SK-N-SH (cell line): ENCODE measurements around the gene ZNF532. TPM values are rescaled to one million over a fixed set of nuclear protein-coding genes. Genes with fewer than 3 reads are reported as not detected.

ENCODE experiments used
- CTCF ChIA-PET: fragments of 300-600, 350-600 bp; formaldehyde crosslinking; extraction: SDS; loops from one replicate; lab custom pipeline; 2021; lab: Yijun Ruan, JAX
- POLR2A ChIA-PET: fragments of 350-600 bp; sonication (Branson Sonifier 250); formaldehyde crosslinking; extraction: SDS; loops from one replicate; lab custom pipeline; 2020; ENCODE audit warnings: antibody characterized with exemption, inconsistent platforms; lab: Yijun Ruan, JAX
- DNase-seq: peaks from one replicate; pipeline ENCODE4 v3.0.0; 2012
- H2AFZ ChIP-seq: fragments of 200-600 bp; sonication (generic); 2 replicates; pipeline ENCODE4 v1.8.1; 2016; ENCODE audit warnings: antibody characterized with exemption, mild to moderate bottlenecking, low read depth
- H3F3A ChIP-seq: fragments of 200-600 bp; sonication (generic); replicated peaks from 2 replicates; pipeline ENCODE3; 2016; ENCODE audit warnings: antibody characterized with exemption, mild to moderate bottlenecking; ENCODE audit not compliant: insufficient read depth
- H3K27ac ChIP-seq, 2 experiments: fragments of 200-500 bp in 1 of 2; fragments of 200-600 bp in 1 of 2; sonication (Bioruptor generic) in 1 of 2; sonication (generic), shearing (Covaris generic) in 1 of 2; 2 replicates each; pipeline versions ENCODE4 v1.5.1 to v1.6.1; 2014 to 2016; ENCODE audit warnings: low read depth in 2 of 2, inconsistent platforms in 1 of 2, low read length in 1 of 2, mild to moderate bottlenecking in 1 of 2, mixed read lengths in 1 of 2
- H3K27me3 ChIP-seq: fragments of 200-600 bp; sonication (generic), shearing (Covaris generic); 2 replicates; pipeline ENCODE4 v1.6.1; 2016; ENCODE audit warnings: mixed run types; ENCODE audit not compliant: insufficient read depth
- H3K36me3 ChIP-seq, 2 experiments: fragments of 200-500 bp in 1 of 2; fragments of 200-600 bp in 1 of 2; sonication (Bioruptor generic) in 1 of 2; sonication (generic) in 1 of 2; replicated peaks in 1 of 2; 2 replicates each; pipeline versions ENCODE3 to v1.5.1; 2014 to 2016; ENCODE audit warnings: low read length in 1 of 2, mild to moderate bottlenecking in 1 of 2; ENCODE audit not compliant: insufficient read depth in 2 of 2, control insufficient read depth in 1 of 2
- H3K4me1 ChIP-seq, 2 experiments: fragments of 200-500 bp in 1 of 2; fragments of 200-600 bp in 1 of 2; sonication (Bioruptor generic) in 1 of 2; sonication (generic), shearing (Covaris generic) in 1 of 2; 2 replicates each; pipeline versions ENCODE4 v1.5.1 to v1.6.1; 2014 to 2016; ENCODE audit warnings: low read depth in 1 of 2, low read length in 1 of 2, mixed run types in 1 of 2; ENCODE audit not compliant: insufficient read depth in 2 of 2, control insufficient read depth in 1 of 2
- H3K4me2 ChIP-seq: fragments of 200-600 bp; sonication (generic), shearing (Covaris generic); 2 replicates; pipeline ENCODE4 v1.6.1; 2017; ENCODE audit warnings: mixed run types
- H3K4me3 ChIP-seq, 2 experiments: fragments of 200-500 bp in 1 of 2; fragments of 200-600 bp in 1 of 2; sonication (Bioruptor generic) in 1 of 2; sonication (generic), shearing (Covaris generic) in 1 of 2; 2 replicates each; pipeline versions ENCODE4 v1.5.1 to v1.8.1; 2014 to 2016; ENCODE audit warnings: low read depth in 2 of 2, inconsistent platforms in 1 of 2, low read length in 1 of 2, mild to moderate bottlenecking in 1 of 2, mixed read lengths in 1 of 2, moderate library complexity in 1 of 2
- H3K79me2 ChIP-seq: fragments of 200-600 bp; sonication (generic); 2 replicates; pipeline ENCODE4 v1.8.1; 2017; ENCODE audit warnings: mild to moderate bottlenecking; ENCODE audit not compliant: insufficient read depth
- H3K9ac ChIP-seq: fragments of 200-600 bp; sonication (generic); 2 replicates; pipeline ENCODE4 v1.6.1; 2017; ENCODE audit warnings: mixed run types
- H3K9me2 ChIP-seq: fragments of 200-600 bp; sonication (generic); 2 replicates; pipeline ENCODE4 v1.6.1; 2017; ENCODE audit warnings: mixed run types
- H3K9me3 ChIP-seq: fragments of 200-600 bp; sonication (generic); 2 replicates; pipeline ENCODE4 v1.6.1; 2017; ENCODE audit warnings: mixed run types, mild to moderate bottlenecking, moderate library complexity
- H4K20me1 ChIP-seq: fragments of 200-600 bp; sonication (generic); 2 replicates; pipeline ENCODE4 v1.6.1; 2017; ENCODE audit warnings: mild to moderate bottlenecking, mixed run types; ENCODE audit not compliant: insufficient read depth
- EP300 ChIP-seq, 2 experiments: IDR thresholded peaks; 2 replicates each; pipeline versions ENCODE4 v1.4.0 to v1.6.1; 2012; ENCODE audit warnings: borderline replicate concordance in 1 of 2, low read depth in 1 of 2, low read length in 1 of 2
- EZH2phosphoT487 ChIP-seq: fragments of 200-600 bp; sonication (generic); IDR thresholded peaks from 2 replicates; pipeline ENCODE4 v1.6.1; 2017; ENCODE audit warnings: low read depth, mixed run types, mild to moderate bottlenecking, antibody characterized with exemption, moderate library complexity, borderline replicate concordance
- FOSL2 ChIP-seq: IDR thresholded peaks from 2 replicates; pipeline ENCODE4 v1.4.0; 2012; ENCODE audit warnings: low read depth, mild to moderate bottlenecking, moderate library complexity, borderline replicate concordance
- FOXM1 ChIP-seq: IDR thresholded peaks from 2 replicates; pipeline ENCODE4 v1.4.0; 2012; ENCODE audit warnings: low read depth, mild to moderate bottlenecking
- MEF2A ChIP-seq: IDR thresholded peaks from 2 replicates; pipeline ENCODE4 v1.4.0; 2012; ENCODE audit warnings: low read depth, borderline replicate concordance
- MXI1 ChIP-seq: IDR thresholded peaks from 2 replicates; pipeline ENCODE4 v1.6.1; 2012; ENCODE audit warnings: mild to moderate bottlenecking, low read depth, low read length, improper control_type of control experiment
- NFIC ChIP-seq: IDR thresholded peaks from 2 replicates; pipeline ENCODE4 v1.4.0; 2012; ENCODE audit warnings: borderline replicate concordance
- NRF1 ChIP-seq: IDR thresholded peaks from 2 replicates; pipeline ENCODE4 v1.6.1; 2012; ENCODE audit warnings: low read depth, mild to moderate bottlenecking, low read length
- POLR2AphosphoS5 ChIP-seq: IDR thresholded peaks from 2 replicates; pipeline ENCODE4 v1.6.1; 2012; ENCODE audit warnings: low read depth, low read length
- RAD21 ChIP-seq: IDR thresholded peaks from 2 replicates; pipeline ENCODE4 v1.6.1; 2012; ENCODE audit warnings: mild to moderate bottlenecking, low read length
- RCOR1 ChIP-seq: fragments of 150-350 bp; IDR thresholded peaks from 2 replicates; pipeline ENCODE4 v1.6.1; 2017; ENCODE audit warnings: antibody characterized with exemption, low read length
- RFX5 ChIP-seq: IDR thresholded peaks from 2 replicates; pipeline ENCODE4 v1.6.1; 2012; ENCODE audit warnings: mild to moderate bottlenecking, improper control_type of control experiment, low read length
- SMC3 ChIP-seq: IDR thresholded peaks from 2 replicates; pipeline ENCODE4 v1.6.1; 2012; ENCODE audit warnings: low read depth, low read length, improper control_type of control experiment
- TCF12 ChIP-seq: IDR thresholded peaks from 2 replicates; pipeline ENCODE4 v1.4.0; 2012
- WGBS: methylation state at CpG from one replicate; pipeline ENCODE4 v1.1.6; 2017; ENCODE audit warnings: low lambda C conversion rate; 5-methylcytosine and 5-hydroxymethylcytosine counted together
- polyA plus RNA-seq, 3 experiments: library from polyadenylated mRNA; depleted of rRNA; stranded (reverse); fragments of >200 nt; gene quantifications; 2 replicates each; pipeline ENCODE4 v1.2.3, GENCODE V29; 2012
- TF ChIP-seq, protein P1 (sequence below): IDR thresholded peaks from 2 replicates; pipeline ENCODE4 v1.6.1; 2012; ENCODE audit warnings: mild to moderate bottlenecking, low read depth, low read length, moderate library complexity
- TF ChIP-seq, protein P2 (sequence below): fragments of 200-600 bp; sonication (generic); IDR thresholded peaks from 2 replicates; pipeline ENCODE4 v1.6.1; 2017; ENCODE audit warnings: antibody characterized with exemption, mild to moderate bottlenecking, moderate library complexity
- TF ChIP-seq, protein P3 (sequence below): IDR thresholded peaks from 2 replicates; pipeline ENCODE4; 2012

The ZNF532 gene
- polyA plus RNA-seq, 1 of the 3 experiments (the other 2 are of a cell fraction) = 34.7 TPM

DNA sequence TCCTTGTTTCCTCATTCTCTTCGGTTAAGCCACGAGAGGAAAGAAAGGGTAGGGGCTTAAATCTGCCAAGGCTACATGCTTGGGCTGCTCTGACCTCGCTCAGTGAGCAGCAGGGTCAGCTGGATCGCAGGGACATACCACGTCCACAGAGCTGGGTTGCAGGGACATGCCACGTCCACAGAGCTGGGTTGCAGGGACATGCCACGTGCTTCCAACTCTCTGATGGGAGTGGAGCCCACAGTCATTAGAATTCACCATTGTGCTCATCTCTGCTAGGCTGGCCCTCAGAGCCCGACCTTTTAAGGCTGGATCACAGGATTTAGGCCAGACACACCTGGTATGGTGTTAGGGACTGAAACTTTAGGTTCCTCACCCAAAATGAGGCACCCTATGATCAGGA lies 167.6 kb downstream of the ZNF532 start:
- H3K9me3 ChIP-seq = no peaks in the 10 kb centered on the region
- TF ChIP-seq, protein P1, sequence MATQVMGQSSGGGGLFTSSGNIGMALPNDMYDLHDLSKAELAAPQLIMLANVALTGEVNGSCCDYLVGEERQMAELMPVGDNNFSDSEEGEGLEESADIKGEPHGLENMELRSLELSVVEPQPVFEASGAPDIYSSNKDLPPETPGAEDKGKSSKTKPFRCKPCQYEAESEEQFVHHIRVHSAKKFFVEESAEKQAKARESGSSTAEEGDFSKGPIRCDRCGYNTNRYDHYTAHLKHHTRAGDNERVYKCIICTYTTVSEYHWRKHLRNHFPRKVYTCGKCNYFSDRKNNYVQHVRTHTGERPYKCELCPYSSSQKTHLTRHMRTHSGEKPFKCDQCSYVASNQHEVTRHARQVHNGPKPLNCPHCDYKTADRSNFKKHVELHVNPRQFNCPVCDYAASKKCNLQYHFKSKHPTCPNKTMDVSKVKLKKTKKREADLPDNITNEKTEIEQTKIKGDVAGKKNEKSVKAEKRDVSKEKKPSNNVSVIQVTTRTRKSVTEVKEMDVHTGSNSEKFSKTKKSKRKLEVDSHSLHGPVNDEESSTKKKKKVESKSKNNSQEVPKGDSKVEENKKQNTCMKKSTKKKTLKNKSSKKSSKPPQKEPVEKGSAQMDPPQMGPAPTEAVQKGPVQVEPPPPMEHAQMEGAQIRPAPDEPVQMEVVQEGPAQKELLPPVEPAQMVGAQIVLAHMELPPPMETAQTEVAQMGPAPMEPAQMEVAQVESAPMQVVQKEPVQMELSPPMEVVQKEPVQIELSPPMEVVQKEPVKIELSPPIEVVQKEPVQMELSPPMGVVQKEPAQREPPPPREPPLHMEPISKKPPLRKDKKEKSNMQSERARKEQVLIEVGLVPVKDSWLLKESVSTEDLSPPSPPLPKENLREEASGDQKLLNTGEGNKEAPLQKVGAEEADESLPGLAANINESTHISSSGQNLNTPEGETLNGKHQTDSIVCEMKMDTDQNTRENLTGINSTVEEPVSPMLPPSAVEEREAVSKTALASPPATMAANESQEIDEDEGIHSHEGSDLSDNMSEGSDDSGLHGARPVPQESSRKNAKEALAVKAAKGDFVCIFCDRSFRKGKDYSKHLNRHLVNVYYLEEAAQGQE = no peak
- TF ChIP-seq NFIC (no peak), EZH2phosphoT487 (no peak), TCF12 (no peak), MXI1 (no peak), FOXM1 (no peak), MEF2A (no peak), RFX5 (no peak), EP300 (IDR thresholded peaks at IDR 0.05; ENCODE audit: borderline replicate concordance in 1 of 2, low read depth in 1 of 2, low read length in 1 of 2) (no peak), NRF1 (no peak), FOSL2 (no peak), POLR2AphosphoS5 (no peak), SMC3 (no peak), RAD21 (no peak), RCOR1 (no peak)
- TF ChIP-seq, protein P2, sequence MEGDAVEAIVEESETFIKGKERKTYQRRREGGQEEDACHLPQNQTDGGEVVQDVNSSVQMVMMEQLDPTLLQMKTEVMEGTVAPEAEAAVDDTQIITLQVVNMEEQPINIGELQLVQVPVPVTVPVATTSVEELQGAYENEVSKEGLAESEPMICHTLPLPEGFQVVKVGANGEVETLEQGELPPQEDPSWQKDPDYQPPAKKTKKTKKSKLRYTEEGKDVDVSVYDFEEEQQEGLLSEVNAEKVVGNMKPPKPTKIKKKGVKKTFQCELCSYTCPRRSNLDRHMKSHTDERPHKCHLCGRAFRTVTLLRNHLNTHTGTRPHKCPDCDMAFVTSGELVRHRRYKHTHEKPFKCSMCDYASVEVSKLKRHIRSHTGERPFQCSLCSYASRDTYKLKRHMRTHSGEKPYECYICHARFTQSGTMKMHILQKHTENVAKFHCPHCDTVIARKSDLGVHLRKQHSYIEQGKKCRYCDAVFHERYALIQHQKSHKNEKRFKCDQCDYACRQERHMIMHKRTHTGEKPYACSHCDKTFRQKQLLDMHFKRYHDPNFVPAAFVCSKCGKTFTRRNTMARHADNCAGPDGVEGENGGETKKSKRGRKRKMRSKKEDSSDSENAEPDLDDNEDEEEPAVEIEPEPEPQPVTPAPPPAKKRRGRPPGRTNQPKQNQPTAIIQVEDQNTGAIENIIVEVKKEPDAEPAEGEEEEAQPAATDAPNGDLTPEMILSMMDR = no peak
- TF ChIP-seq, protein P3, sequence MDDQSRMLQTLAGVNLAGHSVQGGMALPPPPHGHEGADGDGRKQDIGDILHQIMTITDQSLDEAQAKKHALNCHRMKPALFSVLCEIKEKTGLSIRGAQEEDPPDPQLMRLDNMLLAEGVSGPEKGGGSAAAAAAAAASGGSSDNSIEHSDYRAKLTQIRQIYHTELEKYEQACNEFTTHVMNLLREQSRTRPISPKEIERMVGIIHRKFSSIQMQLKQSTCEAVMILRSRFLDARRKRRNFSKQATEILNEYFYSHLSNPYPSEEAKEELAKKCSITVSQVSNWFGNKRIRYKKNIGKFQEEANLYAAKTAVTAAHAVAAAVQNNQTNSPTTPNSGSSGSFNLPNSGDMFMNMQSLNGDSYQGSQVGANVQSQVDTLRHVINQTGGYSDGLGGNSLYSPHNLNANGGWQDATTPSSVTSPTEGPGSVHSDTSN = no peak
- POLR2A ChIA-PET = no interaction called here

More for the DNA sequence above, 167.6 kb downstream of the ZNF532 start:
- CTCF ChIA-PET = interaction anchor here (1.1 to 1.4 kb wide), 2 partner anchors 16 to 38 kb away, joined by 3 to 5 read pairs; no protein-coding TSS in a partner anchor
- Histone ChIP-seq H3K9ac (no peak overlapping the region), H3K4me3 (no peak overlapping the region), H3K4me2 (no peak overlapping the region), H3K36me3 (no peaks in the 10 kb centered on the region), H2AFZ (no peak overlapping the region), H3K4me1 (no peaks in the 10 kb centered on the region), H3F3A (no peaks in the 10 kb centered on the region), H3K9me2 (no peaks in the 10 kb centered on the region), H3K27ac (no peak overlapping the region), H4K20me1 (no peaks in the 10 kb centered on the region), H3K79me2 (no peaks in the 10 kb centered on the region), H3K27me3 (no peaks in the 10 kb centered on the region)
- WGBS = 91% methylated on average over 7 of the region's 8 CpGs
- DNase-seq = no peak
